ENCODE results near the gene RAB44. TPM values are rescaled to one million over a fixed set of nuclear protein-coding genes. Genes with fewer than 3 reads are reported as not detected.

RAB44 gene
- polyA plus RNA-seq, 1 of the 3 experiments (the other 2 are of a cell fraction), result 0.12 TPM

- TF ChIP-seq GABPA (IDR thresholded peaks at IDR 0.05; ENCODE audit: low read depth) (no peak), TAF1 (IDR thresholded peaks at IDR 0.05; ENCODE audit: borderline replicate concordance, low read depth, low read length) (no peak), MXI1 (IDR thresholded peaks at IDR 0.05; ENCODE audit: low read depth, low read length) (no peak), RCOR1 (IDR thresholded peaks at IDR 0.05; ENCODE audit: low read length) (no peak), REST (IDR thresholded peaks at IDR 0.05; ENCODE audit: low read depth, low read length) (no peak), RXRA (IDR thresholded peaks at IDR 0.05; ENCODE audit: borderline replicate concordance, low read depth) (no peak), ELF1 (IDR thresholded peaks at IDR 0.05) (no peak)
These were observed 30.9 kb downstream of the RAB44 start (continued) for GRCh38 chr6:36728289-36729160.

- H3K4me3 ChIP-seq (ENCODE audit: low read depth in 2 of 2, low read length in 1 of 2), result no peak overlapping the region
- H3K27ac ChIP-seq (ENCODE audit: low read depth in 2 of 2, low read length in 1 of 2), result no peak overlapping the region
- no peaks in the 10 kb centered on the region for H3F3A ChIP-seq (replicated peaks; ENCODE audit: insufficient read depth)
- no peaks in the 10 kb centered on the region for H3K79me2 ChIP-seq (ENCODE audit: insufficient read depth)
- no peaks in the 10 kb centered on the region for H3K9me3 ChIP-seq
- WGBS (ENCODE audit: low lambda C conversion rate), result 52% methylated on average over 3 of the region's 3 CpGs
- no peaks in the 10 kb centered on the region for H3K36me3 ChIP-seq (replicated peaks in 1 of 2; ENCODE audit: control insufficient read depth in 1 of 2, insufficient read depth in 2 of 2, low read length in 1 of 2)
- no peak overlapping the region for H3K4me2 ChIP-seq
- no peak for DNase-seq
- no peaks in the 10 kb centered on the region for H3K9me2 ChIP-seq
- TF ChIP-seq YY1 (IDR thresholded peaks at IDR 0.05; ENCODE audit: low read depth) (no peak), NFIC (IDR thresholded peaks at IDR 0.05; ENCODE audit: borderline replicate concordance) (no peak), REST (IDR thresholded peaks at IDR 0.05; ENCODE audit: low read depth, low read length) (no peak), IRF3 (IDR thresholded peaks at IDR 0.05; ENCODE audit: low read depth, low read length) (no peak), TAF1 (IDR thresholded peaks at IDR 0.05; ENCODE audit: borderline replicate concordance, low read depth, low read length) (no peak), POLR2AphosphoS5 (IDR thresholded peaks at IDR 0.05; ENCODE audit: low read depth, low read length) (no peak), RAD21 (IDR thresholded peaks at IDR 0.05; ENCODE audit: low read length) (no peak), RXRA (IDR thresholded peaks at IDR 0.05; ENCODE audit: borderline replicate concordance, low read depth) (no peak), SMC3 (IDR thresholded peaks at IDR 0.05; ENCODE audit: low read depth, low read length) (no peak), MEF2A (IDR thresholded peaks at IDR 0.05; ENCODE audit: borderline replicate concordance, low read depth) (no peak), USF2 (IDR thresholded peaks at IDR 0.05; ENCODE audit: borderline replicate concordance, low read depth, low read length) (no peak), PBX3 (IDR thresholded peaks at IDR 0.05) (no peak), FOXJ3 (CRISPR knock-in tag; IDR thresholded peaks at IDR 0.05) (no peak)
- H3K4me1 ChIP-seq (ENCODE audit: control insufficient read depth in 1 of 2, insufficient read depth in 2 of 2, low read depth in 1 of 2, low read length in 1 of 2), result no peaks in the 10 kb centered on the region
- no peak overlapping the region for H2AFZ ChIP-seq (ENCODE audit: low read depth)
- CTCF ChIA-PET, result interaction anchor here (2.5 kb wide), 1 partner anchor 30 kb away, joined by 12 read pairs; no protein-coding TSS in a partner anchor
- no peaks in the 10 kb centered on the region for H3K27me3 ChIP-seq (ENCODE audit: insufficient read depth)
- POLR2A ChIA-PET, result no interaction called here
- no peak overlapping the region for H3K9ac ChIP-seq
- no peaks in the 10 kb centered on the region for H4K20me1 ChIP-seq (ENCODE audit: insufficient read depth)
These were observed 31.5 kb downstream of the RAB44 start for GRCh38 chr6:36729161-36729524.

Measured in SK-N-SH (cell line).